ENCODE measurements around the gene LGR6. TPM values are rescaled to one million over a fixed set of nuclear protein-coding genes. Genes with fewer than 3 reads are reported as not detected.
A peak's percentile ranks its signal among the peaks of the same experiment; 100 is the strongest.

Gene LGR6
- polyA plus RNA-seq, 3 donors, result not detected

DNA sequence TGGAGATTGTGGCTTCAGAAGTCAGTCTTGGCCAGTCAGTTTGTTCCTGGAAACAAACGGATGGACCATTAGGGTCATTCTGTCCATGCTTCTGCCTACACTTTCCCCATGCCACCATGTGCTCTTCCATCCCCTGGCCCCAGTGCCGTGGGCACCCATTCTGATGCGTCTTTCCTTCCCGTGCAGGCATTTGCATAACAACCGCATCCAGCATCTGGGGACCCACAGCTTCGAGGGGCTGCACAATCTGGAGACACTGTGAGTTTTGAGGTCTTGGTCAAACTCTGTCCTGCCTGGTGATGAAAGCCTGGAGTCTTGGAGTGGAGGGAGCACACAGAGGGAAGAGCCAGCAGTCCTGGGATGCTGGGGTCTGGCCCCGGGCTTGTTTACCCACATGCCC is 87.0 kb downstream of the LGR6 start:
- WGBS (ENCODE audit: insufficient coverage), result 97% methylated on average over 6 of the region's 7 CpGs
- Mint-ChIP-seq H3K4me1 (no peaks in the 10 kb centered on the region), H3K4me3 (no peak overlapping the region), H3K36me3 (no peaks in the 10 kb centered on the region), H3K9me3 (no peaks in the 10 kb centered on the region), H3K27me3 (ENCODE audit: low read depth in 3 of 3) (peaks cover 19 to 47% (median 19%) of the 10 kb centered on the region in 3 donors), H3K27ac (no peak overlapping the region)
- no peaks in the 10 kb centered on the region for H3K4me1 ChIP-seq (ENCODE audit: control insufficient read depth in 1 of 2, insufficient read depth in 2 of 2, low read length in 2 of 2)
- no peak overlapping the region for H3K27ac ChIP-seq (ENCODE audit: low read depth in 1 of 2, low read length in 2 of 2)
- no peak overlapping the region for H3K4me2 ChIP-seq (replicated peaks; ENCODE audit: extremely low read depth, low read length, poor library complexity, severe bottlenecking)
- no peaks in the 10 kb centered on the region for H3K36me3 ChIP-seq (replicated peaks in 1 of 2; ENCODE audit: control insufficient read depth in 1 of 2, insufficient read depth in 2 of 2, low read length in 2 of 2)
- H3K79me2 ChIP-seq (ENCODE audit: insufficient read depth, low read length), result no peaks in the 10 kb centered on the region
- H3K9ac ChIP-seq (ENCODE audit: insufficient read depth, low read length, poor library complexity, severe bottlenecking), result no peak overlapping the region
- H3K27me3 ChIP-seq (ENCODE audit: control insufficient read depth in 2 of 2, insufficient read depth in 2 of 2, low read length in 2 of 2), result peaks cover 7 to 12% of the 10 kb centered on the region in 2 donors
- TF ChIP-seq, protein P1, sequence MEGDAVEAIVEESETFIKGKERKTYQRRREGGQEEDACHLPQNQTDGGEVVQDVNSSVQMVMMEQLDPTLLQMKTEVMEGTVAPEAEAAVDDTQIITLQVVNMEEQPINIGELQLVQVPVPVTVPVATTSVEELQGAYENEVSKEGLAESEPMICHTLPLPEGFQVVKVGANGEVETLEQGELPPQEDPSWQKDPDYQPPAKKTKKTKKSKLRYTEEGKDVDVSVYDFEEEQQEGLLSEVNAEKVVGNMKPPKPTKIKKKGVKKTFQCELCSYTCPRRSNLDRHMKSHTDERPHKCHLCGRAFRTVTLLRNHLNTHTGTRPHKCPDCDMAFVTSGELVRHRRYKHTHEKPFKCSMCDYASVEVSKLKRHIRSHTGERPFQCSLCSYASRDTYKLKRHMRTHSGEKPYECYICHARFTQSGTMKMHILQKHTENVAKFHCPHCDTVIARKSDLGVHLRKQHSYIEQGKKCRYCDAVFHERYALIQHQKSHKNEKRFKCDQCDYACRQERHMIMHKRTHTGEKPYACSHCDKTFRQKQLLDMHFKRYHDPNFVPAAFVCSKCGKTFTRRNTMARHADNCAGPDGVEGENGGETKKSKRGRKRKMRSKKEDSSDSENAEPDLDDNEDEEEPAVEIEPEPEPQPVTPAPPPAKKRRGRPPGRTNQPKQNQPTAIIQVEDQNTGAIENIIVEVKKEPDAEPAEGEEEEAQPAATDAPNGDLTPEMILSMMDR (IDR thresholded peaks at IDR 0.05), result no peak
- DNase-seq, result no peak
- intact Hi-C loops (cut with micrococcal nuclease), result no loop called here
- H3K9me3 ChIP-seq (replicated peaks in 1 of 2; ENCODE audit: control insufficient read depth in 1 of 2, insufficient read depth in 1 of 2, low read length in 2 of 2), result no peaks in the 10 kb centered on the region
- H3K4me3 ChIP-seq (replicated peaks in 1 of 3; ENCODE audit: low read depth in 2 of 3, low read length in 3 of 3), result no peak overlapping the region
- no peaks in the 10 kb centered on the region for H4K20me1 ChIP-seq (ENCODE audit: insufficient read depth, low read length)
- no peak overlapping the region for H2AFZ ChIP-seq (ENCODE audit: insufficient read depth, low read depth, low read length, poor library complexity, severe bottlenecking)

DNA sequence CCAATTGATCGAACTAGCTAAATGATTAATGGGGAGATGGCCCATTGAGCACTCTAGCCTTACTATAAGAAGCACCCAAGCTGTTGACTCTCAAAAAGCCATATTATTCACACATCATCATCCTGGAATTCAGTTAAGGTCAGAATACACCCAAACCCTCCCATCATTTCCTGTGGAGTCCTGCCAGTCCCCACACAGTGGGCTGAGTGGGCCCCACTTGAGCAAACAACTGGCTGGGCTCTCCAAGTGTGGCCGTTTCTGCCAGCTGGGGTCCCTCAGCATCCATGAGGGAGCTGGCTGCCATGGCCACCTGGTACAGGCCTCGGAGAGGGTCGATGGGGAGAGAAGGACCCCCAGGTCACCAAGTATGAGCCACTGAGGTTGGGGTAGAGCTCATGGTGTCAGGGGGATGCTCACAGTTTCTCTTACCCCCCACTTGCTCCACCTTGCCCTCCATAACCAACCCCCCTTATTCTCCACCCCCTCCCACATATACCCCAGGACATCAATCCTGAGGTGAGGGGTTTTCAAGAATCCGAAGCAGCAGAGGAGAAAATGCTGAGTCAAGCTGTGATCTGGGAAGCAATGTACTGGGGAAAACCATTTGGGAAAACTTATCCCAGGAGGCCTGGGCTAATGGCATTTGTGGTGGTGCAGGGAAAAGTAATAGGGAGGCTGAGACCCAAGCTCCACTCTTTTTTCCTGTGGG is 87.9 kb downstream of the LGR6 start:
- WGBS (ENCODE audit: insufficient coverage), result no CpG with 5 or more reads among the region's 5 CpGs
- H3K36me3 ChIP-seq (replicated peaks in 1 of 2; ENCODE audit: control insufficient read depth in 1 of 2, insufficient read depth in 2 of 2, low read length in 2 of 2), result no peaks in the 10 kb centered on the region
- no peaks in the 10 kb centered on the region for H3K9me3 ChIP-seq (replicated peaks in 1 of 2; ENCODE audit: control insufficient read depth in 1 of 2, insufficient read depth in 1 of 2, low read length in 2 of 2)
- H4K20me1 ChIP-seq (ENCODE audit: insufficient read depth, low read length), result no peaks in the 10 kb centered on the region
- peak overlapping the region in 1 of 2 donors; percentile 1 for H3K4me3 Mint-ChIP-seq
- no peak overlapping the region for H3K4me3 ChIP-seq (replicated peaks in 1 of 3; ENCODE audit: low read depth in 2 of 3, low read length in 3 of 3)
- H3K27me3 Mint-ChIP-seq (ENCODE audit: low read depth in 3 of 3), result peaks cover 19 to 48% (median 19%) of the 10 kb centered on the region in 3 donors
- no peaks in the 10 kb centered on the region for H3K4me1 ChIP-seq (ENCODE audit: control insufficient read depth in 1 of 2, insufficient read depth in 2 of 2, low read length in 2 of 2)
- H3K36me3 Mint-ChIP-seq, result no peaks in the 10 kb centered on the region
- no peak overlapping the region for H3K9ac ChIP-seq (ENCODE audit: insufficient read depth, low read length, poor library complexity, severe bottlenecking)
- no peak overlapping the region for H3K27ac ChIP-seq (ENCODE audit: low read depth in 1 of 2, low read length in 2 of 2)
- no peaks in the 10 kb centered on the region for H3K79me2 ChIP-seq (ENCODE audit: insufficient read depth, low read length)
- H3K4me1 Mint-ChIP-seq, result no peaks in the 10 kb centered on the region
- no peak overlapping the region for H2AFZ ChIP-seq (ENCODE audit: insufficient read depth, low read depth, low read length, poor library complexity, severe bottlenecking)
- TF ChIP-seq, protein P1 (IDR thresholded peaks at IDR 0.05), result no peak
- intact Hi-C loops (cut with micrococcal nuclease), result no loop called here
- DNase-seq, result no peak
- no peaks in the 10 kb centered on the region for H3K9me3 Mint-ChIP-seq
- H3K4me2 ChIP-seq (replicated peaks; ENCODE audit: extremely low read depth, low read length, poor library complexity, severe bottlenecking), result no peak overlapping the region
- H3K27ac Mint-ChIP-seq, result no peak overlapping the region
- peaks cover 7 to 15% of the 10 kb centered on the region in 2 donors for H3K27me3 ChIP-seq (ENCODE audit: control insufficient read depth in 2 of 2, insufficient read depth in 2 of 2, low read length in 2 of 2)
